GM10266 (cell line): Measurements from ENCODE around the gene NRG3.

Source experiments
- DNase-seq: peaks from one replicate; pipeline ENCODE4 v3.0.0; 2012; ENCODE audit errors: extremely low spot score
- TF ChIP-seq, protein P1 (sequence below): IDR thresholded peaks from 2 replicates; pipeline ENCODE4 v1.5.1; 2012; ENCODE audit warnings: mild to moderate bottlenecking, low read depth; ENCODE audit not compliant: control insufficient read depth, insufficient read depth; ENCODE audit errors: missing control alignments

NRG3 gene

DNA sequence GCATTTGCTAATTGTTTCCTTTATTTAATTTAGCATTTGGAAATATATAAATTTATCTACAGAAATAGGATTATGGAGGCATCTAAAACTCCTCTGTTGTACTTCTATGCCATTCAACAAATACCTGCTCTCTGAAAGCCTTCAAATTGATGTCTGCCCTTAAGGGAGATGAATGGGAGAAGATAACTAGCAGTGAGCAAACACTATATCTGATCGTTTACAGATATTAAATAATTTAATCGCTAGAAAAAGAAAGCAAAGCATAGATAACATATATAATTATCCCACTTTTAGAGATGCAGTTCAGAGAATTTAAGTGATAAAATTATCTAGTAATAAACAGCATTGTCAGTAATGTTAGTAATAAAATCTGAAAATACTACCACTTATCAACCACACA is 524.9 kb downstream of the NRG3 start:
- TF ChIP-seq, protein P1, sequence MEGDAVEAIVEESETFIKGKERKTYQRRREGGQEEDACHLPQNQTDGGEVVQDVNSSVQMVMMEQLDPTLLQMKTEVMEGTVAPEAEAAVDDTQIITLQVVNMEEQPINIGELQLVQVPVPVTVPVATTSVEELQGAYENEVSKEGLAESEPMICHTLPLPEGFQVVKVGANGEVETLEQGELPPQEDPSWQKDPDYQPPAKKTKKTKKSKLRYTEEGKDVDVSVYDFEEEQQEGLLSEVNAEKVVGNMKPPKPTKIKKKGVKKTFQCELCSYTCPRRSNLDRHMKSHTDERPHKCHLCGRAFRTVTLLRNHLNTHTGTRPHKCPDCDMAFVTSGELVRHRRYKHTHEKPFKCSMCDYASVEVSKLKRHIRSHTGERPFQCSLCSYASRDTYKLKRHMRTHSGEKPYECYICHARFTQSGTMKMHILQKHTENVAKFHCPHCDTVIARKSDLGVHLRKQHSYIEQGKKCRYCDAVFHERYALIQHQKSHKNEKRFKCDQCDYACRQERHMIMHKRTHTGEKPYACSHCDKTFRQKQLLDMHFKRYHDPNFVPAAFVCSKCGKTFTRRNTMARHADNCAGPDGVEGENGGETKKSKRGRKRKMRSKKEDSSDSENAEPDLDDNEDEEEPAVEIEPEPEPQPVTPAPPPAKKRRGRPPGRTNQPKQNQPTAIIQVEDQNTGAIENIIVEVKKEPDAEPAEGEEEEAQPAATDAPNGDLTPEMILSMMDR = no peak
- no peak for DNase-seq

DNA sequence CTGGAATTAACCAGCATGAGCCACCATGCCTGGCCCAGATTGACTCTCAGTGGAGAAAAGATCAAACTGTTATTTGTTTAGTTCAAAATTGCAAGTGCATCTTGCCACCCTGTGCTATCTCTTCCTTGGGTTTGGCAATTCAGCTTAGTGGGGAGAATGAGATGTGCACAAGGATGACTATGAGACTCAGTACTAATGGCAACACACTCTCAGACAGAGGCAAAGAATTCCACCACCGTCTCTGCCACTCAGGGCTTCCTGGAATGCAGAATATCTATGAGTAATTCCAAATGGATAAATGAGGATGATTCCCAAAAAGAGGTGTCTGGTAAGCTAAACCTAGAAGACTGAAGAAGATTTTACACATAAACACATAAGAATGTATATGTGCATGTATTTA is 525.8 kb downstream of the NRG3 start:
- TF ChIP-seq, protein P1 = no peak
- no peak for DNase-seq

DNA sequence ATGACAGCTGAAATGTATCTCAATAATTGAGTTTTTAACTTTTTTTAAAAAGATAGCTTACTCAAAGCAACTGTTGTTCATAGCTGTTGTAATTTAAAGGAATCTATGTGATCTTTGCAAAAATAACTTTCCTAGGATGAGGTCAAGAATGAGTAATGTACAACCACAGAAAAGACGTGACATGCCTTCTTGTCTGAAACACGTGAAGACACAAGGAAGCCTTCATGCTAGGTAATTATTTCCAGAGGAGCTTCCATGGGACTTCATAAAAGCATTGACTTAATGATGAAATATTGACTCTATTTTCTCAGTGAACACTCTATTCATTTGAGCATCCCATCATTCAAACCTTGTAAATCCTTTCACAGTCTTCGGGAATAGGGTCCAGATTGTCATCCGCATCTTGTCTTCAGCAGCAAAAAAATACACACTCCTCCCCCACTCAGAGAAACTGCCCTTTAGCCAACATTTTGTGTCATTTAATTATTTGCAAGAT is 528.0 kb downstream of the NRG3 start:
- TF ChIP-seq, protein P1 = no peak
- no peak for DNase-seq

DNA sequence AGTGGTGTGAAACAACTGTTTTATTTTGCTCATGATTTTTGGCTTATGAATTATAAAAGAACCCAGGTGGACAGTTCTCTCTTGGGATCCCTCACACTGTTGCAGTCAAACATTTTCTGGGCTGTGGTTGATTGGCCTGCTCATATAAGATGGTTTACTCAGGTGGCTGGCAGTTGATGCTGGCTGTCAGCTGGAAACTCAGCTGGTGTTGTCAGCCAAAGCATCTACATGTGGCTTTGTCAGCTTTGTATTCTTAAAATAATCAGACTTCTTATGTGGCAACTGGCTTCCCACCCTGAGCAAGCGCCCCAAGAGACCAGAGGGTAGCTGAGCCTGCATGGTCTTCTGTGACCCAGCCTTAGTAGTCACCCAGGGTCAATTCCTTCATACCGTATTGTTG is 534.7 kb downstream of the NRG3 start:
- TF ChIP-seq, protein P1 = no peak
- DNase-seq = no peak

DNA sequence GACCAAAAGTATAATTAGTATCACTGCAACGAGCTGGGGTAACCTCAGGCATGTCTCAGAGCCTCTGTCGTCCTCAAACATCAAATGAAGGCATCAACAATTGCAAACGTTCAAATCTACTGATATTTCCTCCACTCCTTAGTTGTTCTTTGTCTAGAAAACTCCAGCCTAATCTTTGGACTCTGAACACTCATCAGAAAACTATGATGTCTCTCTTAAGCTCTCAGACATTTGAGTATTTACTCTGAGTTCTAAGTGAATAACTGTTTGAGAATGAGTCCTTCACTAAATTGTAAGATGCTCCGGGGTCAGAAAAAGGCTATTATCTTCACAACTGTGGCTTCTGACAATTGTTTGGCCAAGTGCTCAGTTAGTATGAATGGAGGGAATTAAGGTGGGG is 536.4 kb downstream of the NRG3 start:
- TF ChIP-seq, protein P1 = no peak
- no peak for DNase-seq

DNA sequence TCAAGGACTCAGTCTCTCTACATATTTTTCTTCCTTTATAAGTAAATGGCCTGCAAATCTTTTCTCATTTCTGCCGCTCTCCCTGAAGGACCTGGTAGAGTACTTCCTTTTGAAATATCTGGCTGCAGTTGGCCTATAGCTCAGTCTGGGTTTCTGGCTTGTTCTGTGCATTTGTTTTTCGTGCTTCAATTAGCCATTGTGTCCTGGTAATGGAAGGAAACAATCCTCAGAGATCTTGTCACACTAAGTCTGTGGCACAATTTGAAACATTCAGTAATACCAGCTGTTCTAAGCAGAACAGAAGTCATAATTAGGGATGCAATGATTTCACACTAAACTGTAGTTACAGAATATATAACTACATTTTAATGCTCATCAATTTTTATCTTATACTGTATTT is 545.0 kb downstream of the NRG3 start:
- TF ChIP-seq, protein P1 = no peak

DNA sequence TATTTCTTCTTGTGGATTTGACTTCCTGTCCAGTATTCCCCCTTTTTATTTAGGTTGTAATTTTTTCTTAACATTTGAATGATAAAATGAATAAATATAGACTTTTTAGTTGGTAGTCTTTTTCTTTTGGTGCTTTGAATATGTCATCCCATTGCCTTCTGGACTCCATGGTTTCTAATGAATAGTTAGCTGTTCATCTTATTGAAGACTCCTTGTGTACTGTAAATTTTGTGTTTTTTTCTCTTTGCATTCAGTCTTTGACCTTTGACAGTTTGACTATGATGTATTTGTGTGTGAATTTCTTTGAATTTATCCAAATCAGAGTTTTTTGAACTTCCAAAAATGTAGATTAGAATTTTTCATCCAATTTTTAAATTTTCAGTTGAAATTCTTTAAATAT is 554.3 kb downstream of the NRG3 start:
- TF ChIP-seq, protein P1 = no peak
- no peak for DNase-seq

More for the DNA sequence above, 545.0 kb downstream of the NRG3 start:
- DNase-seq = no peak

DNA sequence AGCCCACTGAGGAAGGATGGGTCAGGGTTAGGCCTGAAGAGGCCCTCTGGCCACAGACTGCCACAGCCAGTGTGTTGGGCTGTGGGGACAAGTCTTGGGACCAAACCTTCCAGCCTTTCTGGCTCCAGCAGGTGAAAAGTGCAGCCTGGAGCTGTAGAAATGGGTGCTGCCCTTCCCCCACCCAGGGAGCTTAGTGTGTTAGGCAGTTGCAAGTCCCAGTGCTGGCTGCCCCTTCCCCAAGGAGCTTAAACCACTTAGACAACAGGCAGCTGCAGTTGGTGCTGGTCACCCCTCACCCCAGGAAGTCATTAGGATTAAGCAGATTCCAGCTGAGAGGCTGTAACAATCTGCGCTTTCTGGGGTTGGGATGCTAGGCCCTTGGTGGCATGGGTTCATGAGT is 563.3 kb downstream of the NRG3 start:
- TF ChIP-seq, protein P1 = no peak

More for the DNA sequence above, 563.3 kb downstream of the NRG3 start:
- no peak for DNase-seq
